H9 (cell line): ENCODE data around the gene CHRNA9. TPM values are rescaled to one million over a fixed set of nuclear protein-coding genes. Genes with fewer than 3 reads are reported as not detected.

Source experiments
- DNase-seq: peaks from one replicate; pipeline ENCODE4 v3.0.0-alpha.2; 2017
- H2AFZ ChIP-seq: one replicate; pipeline ENCODE4 v1.6.1; 2013; ENCODE audit warnings: mild to moderate bottlenecking, low read length, control low read depth, moderate library complexity
- H2AK5ac ChIP-seq: 2 replicates; pipeline ENCODE4 v1.6.1; 2013; ENCODE audit warnings: low read length, control low read depth, mixed read lengths; ENCODE audit not compliant: insufficient read length
- H2BK120ac ChIP-seq: one replicate; pipeline ENCODE4 v1.6.1; 2013; ENCODE audit warnings: low read depth, mild to moderate bottlenecking, low read length, control low read depth, inconsistent platforms; ENCODE audit not compliant: poor library complexity, severe bottlenecking
- H2BK12ac ChIP-seq: 2 replicates; pipeline ENCODE4 v1.6.1; 2013; ENCODE audit warnings: low read length, control low read depth, mixed read lengths, low read depth; ENCODE audit not compliant: insufficient read length
- H2BK15ac ChIP-seq: 2 replicates; pipeline ENCODE4 v1.6.1; 2013; ENCODE audit warnings: low read depth, low read length, control low read depth
- H2BK20ac ChIP-seq: one replicate; pipeline ENCODE4 v1.6.1; 2013; ENCODE audit warnings: low read depth, mild to moderate bottlenecking, low read length, control low read depth, inconsistent platforms; ENCODE audit not compliant: poor library complexity, severe bottlenecking
- H2BK5ac ChIP-seq: 2 replicates; pipeline ENCODE4 v1.6.1; 2013; ENCODE audit warnings: low read length, control low read depth, mixed read lengths; ENCODE audit not compliant: insufficient read length
- H3K14ac ChIP-seq: 2 replicates; pipeline ENCODE4 v1.6.1; 2013; ENCODE audit warnings: low read length, control low read depth; ENCODE audit not compliant: insufficient read depth
- H3K18ac ChIP-seq: 2 replicates; pipeline ENCODE4 v1.6.1; 2013; ENCODE audit warnings: low read depth, mild to moderate bottlenecking, mixed read lengths, low read length, control low read depth; ENCODE audit not compliant: insufficient read length
- H3K23ac ChIP-seq: 2 replicates; pipeline ENCODE4 v1.6.1; 2013; ENCODE audit warnings: low read length, control low read depth, mixed read lengths, low read depth; ENCODE audit not compliant: insufficient read length
- H3K23me2 ChIP-seq: 2 replicates; pipeline ENCODE4 v1.6.1; 2013; ENCODE audit warnings: low read depth, mild to moderate bottlenecking, mixed read lengths, low read length, control low read depth; ENCODE audit not compliant: insufficient read length, poor library complexity, severe bottlenecking
- H3K27ac ChIP-seq: 2 replicates; pipeline ENCODE4 v1.5.1; 2013; ENCODE audit warnings: low read length, control low read depth, mixed read lengths, low read depth; ENCODE audit not compliant: insufficient read length
- H3K27me3 ChIP-seq: 2 replicates; pipeline ENCODE4 v1.6.1; 2013; ENCODE audit warnings: low read length, control low read depth, inconsistent platforms; ENCODE audit not compliant: insufficient read depth
- H3K4ac ChIP-seq: 2 replicates; pipeline ENCODE4 v1.6.1; 2013; ENCODE audit warnings: low read depth, mild to moderate bottlenecking, control low read depth, inconsistent platforms, low read length, moderate library complexity
- H3K4me1 ChIP-seq: 2 replicates; pipeline ENCODE4 v1.6.1; 2013; ENCODE audit warnings: low read length, control low read depth, inconsistent platforms; ENCODE audit not compliant: insufficient read depth
- H3K4me2 ChIP-seq: 2 replicates; pipeline ENCODE4 v1.6.1; 2013; ENCODE audit warnings: low read length, control low read depth, mixed read lengths; ENCODE audit not compliant: insufficient read length, insufficient read depth
- H3K56ac ChIP-seq: 2 replicates; pipeline ENCODE4 v1.6.1; 2013; ENCODE audit warnings: low read depth, mild to moderate bottlenecking, mixed read lengths, low read length, control low read depth; ENCODE audit not compliant: insufficient read length
- H3K79me1 ChIP-seq: 2 replicates; pipeline ENCODE4 v1.6.1; 2013; ENCODE audit warnings: low read depth, mild to moderate bottlenecking, moderate library complexity, low read length, control low read depth, inconsistent platforms; ENCODE audit not compliant: insufficient read depth, poor library complexity, severe bottlenecking
- H3K79me2 ChIP-seq: 2 replicates; pipeline ENCODE4 v1.6.1; 2013; ENCODE audit warnings: low read length, control low read depth, inconsistent platforms; ENCODE audit not compliant: insufficient read depth
- H3K9ac ChIP-seq: 2 replicates; pipeline ENCODE4 v1.6.1; 2013; ENCODE audit warnings: low read length, control low read depth, mixed read lengths; ENCODE audit not compliant: insufficient read length; ENCODE audit errors: extremely low read depth
- H3K9me3 ChIP-seq: one replicate; pipeline ENCODE4 v1.6.1; 2013; ENCODE audit warnings: low read depth, low read length, inconsistent platforms; ENCODE audit not compliant: control insufficient read depth
- H3T11ph ChIP-seq: one replicate; pipeline ENCODE4 v1.6.1; 2013; ENCODE audit warnings: mild to moderate bottlenecking, low read length, control low read depth, inconsistent platforms
- H4K20me1 ChIP-seq: one replicate; pipeline ENCODE4 v1.6.1; 2013; ENCODE audit not compliant: control insufficient read depth, insufficient read length, insufficient read depth
- H4K5ac ChIP-seq: 2 replicates; pipeline ENCODE4 v1.6.1; 2013; ENCODE audit warnings: low read depth, mild to moderate bottlenecking, mixed read lengths, low read length, control low read depth; ENCODE audit not compliant: insufficient read length
- H4K8ac ChIP-seq: replicated peaks from 2 replicates; pipeline ENCODE4 v1.6.1; 2013; ENCODE audit warnings: low read length, control low read depth, mixed read lengths, low read depth; ENCODE audit not compliant: insufficient read length
- H4K91ac ChIP-seq: 2 replicates; pipeline ENCODE4 v1.6.1; 2013; ENCODE audit warnings: low read depth, mild to moderate bottlenecking, moderate library complexity, mixed read lengths, low read length, control low read depth; ENCODE audit not compliant: insufficient read length
- H3K27ac Mint-ChIP-seq, 3 experiments: 2 replicates in 2 of 3; 3 replicates in 1 of 3; pipeline ENCODE4 v1.8.0; 2020 to 2021; ENCODE audit warnings: mixed read lengths in 3 of 3, mild to moderate bottlenecking in 1 of 3, moderate library complexity in 1 of 3
- H3K27me3 Mint-ChIP-seq: 2 replicates; pipeline ENCODE4 v1.8.0; 2021; ENCODE audit warnings: low read depth, mild to moderate bottlenecking, moderate library complexity, mixed read lengths
- H3K36me3 Mint-ChIP-seq, 3 experiments: 2 replicates in 2 of 3; 3 replicates in 1 of 3; pipeline ENCODE4 v1.8.0; 2020 to 2021; ENCODE audit warnings: low read depth in 3 of 3, mixed read lengths in 3 of 3; ENCODE audit not compliant: insufficient read depth in 1 of 3
- H3K4me1 Mint-ChIP-seq, 2 experiments: 2 replicates each; pipeline ENCODE4 v1.8.0; 2020; ENCODE audit warnings: mixed read lengths in 2 of 2
- H3K4me3 Mint-ChIP-seq, 2 experiments: 2 replicates in 1 of 2; 3 replicates in 1 of 2; pipeline ENCODE4 v1.8.0; 2020 to 2021; ENCODE audit warnings: mild to moderate bottlenecking in 2 of 2, mixed read lengths in 2 of 2, moderate library complexity in 1 of 2
- H3K9me3 Mint-ChIP-seq, 2 experiments: 2 replicates in 1 of 2; 3 replicates in 1 of 2; pipeline ENCODE4 v1.8.0; 2020; ENCODE audit warnings: mild to moderate bottlenecking in 2 of 2, mixed read lengths in 2 of 2, moderate library complexity in 1 of 2
- CTCF ChIP-seq: fragments of 200-600 bp; sonication (generic); conservative IDR thresholded peaks from 3 replicates; pipeline ENCODE4 v1.8.0; 2021; ENCODE audit warnings: antibody characterized with exemption, mild to moderate bottlenecking
- WGBS: extraction: QIAGEN DNeasy Blood & Tissue Kit; methylation state at CpG from one replicate; pipeline ENCODE4 v1.1.7; 2013; ENCODE audit warnings: missing lambda C conversion rate, low lambda C conversion rate, mixed read lengths; ENCODE audit not compliant: insufficient read length; ENCODE audit errors: extremely low coverage; 5-methylcytosine and 5-hydroxymethylcytosine counted together
- total RNA-seq: library from RNA; stranded (reverse); gene quantifications from 2 replicates; pipeline ENCODE4 v1.2.1, GENCODE V29; 2021

Gene CHRNA9
- total RNA-seq, 1 experiment from 2014 or later: 1.2 TPM

GRCh38 chr4:40402556-40402955, 67.4 kb downstream of the CHRNA9 start:
- H2BK12ac ChIP-seq: no peak overlapping the region
- no peak overlapping the region for H3K27ac ChIP-seq
- no peaks in the 10 kb centered on the region for H3K23me2 ChIP-seq
- no peak overlapping the region for H3K56ac ChIP-seq
- no peak overlapping the region for H3K4me2 ChIP-seq
- H2AFZ ChIP-seq: no peak overlapping the region
- H2BK120ac ChIP-seq: no peak overlapping the region
- no peak overlapping the region for H3K14ac ChIP-seq
- TF ChIP-seq CTCF: no peak
- no peak overlapping the region for H2BK5ac ChIP-seq
- H3K79me1 ChIP-seq: no peaks in the 10 kb centered on the region
- H3K9me3 ChIP-seq: peaks cover 10% of the 10 kb centered on the region
- H3K27ac Mint-ChIP-seq: no peak overlapping the region
- H3K27me3 Mint-ChIP-seq: no peaks in the 10 kb centered on the region; the same call in 1 of the 2 replicates
- H2AK5ac ChIP-seq: no peak overlapping the region
- no peak overlapping the region for H3K4me3 Mint-ChIP-seq
- H3K4me1 Mint-ChIP-seq: peaks cover 10 to 20% of the 10 kb centered on the region in 2 experiments
- no peaks in the 10 kb centered on the region for H4K20me1 ChIP-seq
- DNase-seq: no peak
- H3K27me3 ChIP-seq: no peaks in the 10 kb centered on the region
- H3K36me3 Mint-ChIP-seq: peaks cover 15 to 22% (median 19%) of the 10 kb centered on the region in 3 experiments
- peaks cover 21% of the 10 kb centered on the region in 2 experiments for H3K9me3 Mint-ChIP-seq
- no peak overlapping the region for H4K91ac ChIP-seq
- no peaks in the 10 kb centered on the region; the same call in 1 of the 2 replicates for H3K4me1 ChIP-seq
- no peak overlapping the region for H3K18ac ChIP-seq
- no peak overlapping the region for H3K23ac ChIP-seq
- H3K79me2 ChIP-seq: no peaks in the 10 kb centered on the region
- H2BK20ac ChIP-seq: no peak overlapping the region
- H3K4ac ChIP-seq: no peak overlapping the region
- H3T11ph ChIP-seq: no peak overlapping the region
- no CpG with 5 or more reads among the region's 1 CpG for WGBS
- H4K5ac ChIP-seq: no peak overlapping the region
- no peak overlapping the region for H3K9ac ChIP-seq
- H4K8ac ChIP-seq: no peak overlapping the region
- no peak overlapping the region for H2BK15ac ChIP-seq
